Neutrophil (primary cell): Measurements from ENCODE around the gene XXYLT1.

Experiments
- H3K27ac ChIP-seq: fragments of 200-600 bp; sonication (generic); 2 replicates; pipeline ENCODE4 v1.5.1; 2016; ENCODE audit warnings: mild to moderate bottlenecking, moderate library complexity
- H3K27me3 ChIP-seq: fragments of 200-600 bp; sonication (generic); 2 replicates; pipeline ENCODE4 v1.6.0; 2016; ENCODE audit warnings: mild to moderate bottlenecking
- H3K36me3 ChIP-seq: fragments of 200-600 bp; sonication (generic); 2 replicates; pipeline ENCODE4 v1.5.1; 2017
- H3K4me1 ChIP-seq, 2 experiments: fragments of 200-600 bp in 1 of 2; sonication (generic) in 1 of 2; 1 replicate in 1 of 2; 2 replicates in 1 of 2; pipeline versions ENCODE4 v1.5.1 to v1.6.1; 2013 to 2016; ENCODE audit warnings: low read depth in 1 of 2, low read length in 1 of 2, mild to moderate bottlenecking in 1 of 2, moderate library complexity in 1 of 2; ENCODE audit not compliant: control insufficient read depth in 1 of 2, insufficient read depth in 1 of 2
- H3K4me3 ChIP-seq, 2 experiments: fragments of 200-600 bp in 1 of 2; sonication (generic) in 1 of 2; 1 replicate in 1 of 2; 2 replicates in 1 of 2; pipeline ENCODE4 v1.5.1; 2013 to 2016; ENCODE audit warnings: low read depth in 1 of 2, low read length in 1 of 2, mild to moderate bottlenecking in 1 of 2, moderate library complexity in 1 of 2
- H3K9me3 ChIP-seq: fragments of 200-600 bp; sonication (generic); 2 replicates; pipeline ENCODE4 v1.5.1; 2016
- TF ChIP-seq, protein P1 (sequence below): fragments of 200-600 bp; sonication (generic); IDR thresholded peaks from 2 replicates; pipeline ENCODE4 v1.5.1; 2016; ENCODE audit warnings: antibody characterized with exemption

The XXYLT1 gene

DNA sequence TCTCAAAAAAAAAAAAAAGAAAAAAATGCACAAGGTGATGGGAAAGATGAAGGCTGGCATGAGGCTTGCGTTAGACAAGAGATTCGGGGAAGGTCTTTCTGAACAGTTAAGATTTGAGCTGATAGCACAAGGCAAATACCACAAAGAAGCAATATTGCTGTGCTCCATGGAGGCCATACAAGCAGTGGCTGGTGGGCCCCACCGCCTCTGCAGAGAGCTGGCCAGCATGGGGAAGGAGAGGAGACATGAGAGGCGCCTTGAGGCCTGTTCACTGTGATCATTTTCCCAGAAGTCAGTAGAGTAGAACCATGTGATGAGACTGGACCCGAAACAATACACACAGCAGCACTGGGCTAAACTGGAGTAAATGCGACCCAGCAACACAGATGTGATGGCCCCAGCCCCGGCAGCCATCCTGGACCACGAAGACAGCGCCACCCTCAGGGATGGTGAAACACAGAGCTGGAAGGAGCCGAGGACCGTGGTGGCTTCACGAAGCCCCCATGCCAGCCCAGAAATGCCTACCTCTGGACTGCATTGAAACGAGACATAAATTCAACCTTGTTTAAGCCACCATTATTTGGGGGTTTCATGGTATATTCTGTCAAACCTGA is 5.5 kb downstream of the XXYLT1 start:
- no peaks in the 10 kb centered on the region for H3K36me3 ChIP-seq
- no peak overlapping the region for H3K27ac ChIP-seq
- H3K9me3 ChIP-seq = no peaks in the 10 kb centered on the region
- H3K27me3 ChIP-seq = no peaks in the 10 kb centered on the region
- peaks cover 58 to 59% of the 10 kb centered on the region in 2 experiments for H3K4me1 ChIP-seq
- H3K4me3 ChIP-seq = no peak overlapping the region
- TF ChIP-seq, protein P1, sequence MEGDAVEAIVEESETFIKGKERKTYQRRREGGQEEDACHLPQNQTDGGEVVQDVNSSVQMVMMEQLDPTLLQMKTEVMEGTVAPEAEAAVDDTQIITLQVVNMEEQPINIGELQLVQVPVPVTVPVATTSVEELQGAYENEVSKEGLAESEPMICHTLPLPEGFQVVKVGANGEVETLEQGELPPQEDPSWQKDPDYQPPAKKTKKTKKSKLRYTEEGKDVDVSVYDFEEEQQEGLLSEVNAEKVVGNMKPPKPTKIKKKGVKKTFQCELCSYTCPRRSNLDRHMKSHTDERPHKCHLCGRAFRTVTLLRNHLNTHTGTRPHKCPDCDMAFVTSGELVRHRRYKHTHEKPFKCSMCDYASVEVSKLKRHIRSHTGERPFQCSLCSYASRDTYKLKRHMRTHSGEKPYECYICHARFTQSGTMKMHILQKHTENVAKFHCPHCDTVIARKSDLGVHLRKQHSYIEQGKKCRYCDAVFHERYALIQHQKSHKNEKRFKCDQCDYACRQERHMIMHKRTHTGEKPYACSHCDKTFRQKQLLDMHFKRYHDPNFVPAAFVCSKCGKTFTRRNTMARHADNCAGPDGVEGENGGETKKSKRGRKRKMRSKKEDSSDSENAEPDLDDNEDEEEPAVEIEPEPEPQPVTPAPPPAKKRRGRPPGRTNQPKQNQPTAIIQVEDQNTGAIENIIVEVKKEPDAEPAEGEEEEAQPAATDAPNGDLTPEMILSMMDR = no peak

DNA sequence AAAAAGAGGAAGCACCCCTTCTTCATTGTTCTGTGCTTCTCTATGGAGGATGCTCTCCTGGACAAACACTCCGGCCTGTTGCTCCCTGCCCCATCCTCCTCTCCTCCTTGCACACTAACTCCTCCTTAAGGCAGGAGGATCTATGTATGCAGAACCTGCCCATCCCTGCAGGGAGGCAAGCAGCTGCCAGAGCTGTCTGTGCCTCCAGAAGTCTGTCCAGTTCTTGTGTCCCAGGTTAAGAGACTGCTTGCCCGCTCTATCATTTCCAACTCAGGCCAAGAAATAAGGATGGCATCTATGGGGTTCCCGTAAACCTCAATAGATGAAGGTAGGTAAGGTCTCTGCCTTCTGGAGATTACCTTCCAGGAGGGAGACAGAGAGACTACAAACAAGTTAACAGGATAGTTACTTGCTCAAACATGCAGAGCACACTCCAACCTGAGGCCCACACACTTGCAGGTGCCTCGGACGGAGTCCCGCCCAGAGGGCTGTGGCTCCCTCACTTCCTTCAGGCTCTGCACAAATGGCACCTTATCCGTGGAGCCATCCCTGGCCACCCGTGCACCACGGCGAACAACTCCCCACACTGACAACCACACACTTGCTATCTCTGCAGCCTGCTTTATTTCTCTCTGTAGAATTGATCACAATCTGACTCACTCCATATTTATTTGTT is 6.9 kb downstream of the XXYLT1 start:
- H3K27ac ChIP-seq = peak overlapping the region; percentile 75
- no peaks in the 10 kb centered on the region for H3K9me3 ChIP-seq
- H3K36me3 ChIP-seq = no peaks in the 10 kb centered on the region
- TF ChIP-seq, protein P1 = no peak
- no peaks in the 10 kb centered on the region for H3K27me3 ChIP-seq
- peak overlapping the region in 1 of 2 experiments; percentile 41 for H3K4me3 ChIP-seq
- peaks cover 53 to 55% of the 10 kb centered on the region in 2 experiments for H3K4me1 ChIP-seq

DNA sequence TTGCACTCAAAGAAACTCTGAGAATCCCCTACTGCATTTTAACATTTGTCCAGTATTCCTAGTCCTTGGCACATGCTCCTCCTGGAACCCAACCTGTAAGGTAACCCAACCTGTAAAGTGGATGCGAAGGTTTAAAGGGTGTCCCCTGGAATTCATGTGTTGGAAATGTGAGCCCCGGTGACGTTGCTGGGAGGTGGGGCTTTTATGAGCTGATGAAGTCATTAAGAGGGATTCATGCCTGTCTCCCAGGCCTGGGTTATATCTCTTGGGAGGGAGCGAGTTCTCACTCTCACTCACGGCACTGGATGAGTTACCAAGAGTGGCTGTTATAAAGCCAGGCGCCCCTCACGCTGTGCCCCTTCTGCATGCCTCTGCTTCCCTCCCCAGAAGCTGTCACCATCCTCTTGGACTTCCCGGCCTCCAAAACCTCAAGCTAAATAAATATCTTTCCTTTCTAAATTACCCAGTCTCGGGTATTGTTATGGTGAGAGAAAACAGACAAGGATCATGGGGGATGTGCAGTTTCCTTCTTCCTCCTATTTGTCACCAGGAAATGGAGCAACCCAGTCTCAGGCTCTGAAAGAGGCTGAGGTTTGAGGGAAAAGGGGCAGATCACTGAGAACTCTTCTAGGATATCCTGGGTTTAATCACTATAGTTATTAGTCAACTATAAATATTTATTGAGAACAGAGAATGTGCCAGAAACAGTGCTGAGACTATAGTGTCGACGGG is 7.6 kb downstream of the XXYLT1 start:
- Histone ChIP-seq H3K36me3 (no peaks in the 10 kb centered on the region), H3K27me3 (no peaks in the 10 kb centered on the region), H3K27ac (peak overlapping the region; percentile 75), H3K4me3 (peak overlapping the region; percentile 28 to 41), H3K4me1 (peaks cover 59 to 61% of the 10 kb centered on the region in 2 experiments), H3K9me3 (no peaks in the 10 kb centered on the region)
- TF ChIP-seq, protein P1 = no peak

DNA sequence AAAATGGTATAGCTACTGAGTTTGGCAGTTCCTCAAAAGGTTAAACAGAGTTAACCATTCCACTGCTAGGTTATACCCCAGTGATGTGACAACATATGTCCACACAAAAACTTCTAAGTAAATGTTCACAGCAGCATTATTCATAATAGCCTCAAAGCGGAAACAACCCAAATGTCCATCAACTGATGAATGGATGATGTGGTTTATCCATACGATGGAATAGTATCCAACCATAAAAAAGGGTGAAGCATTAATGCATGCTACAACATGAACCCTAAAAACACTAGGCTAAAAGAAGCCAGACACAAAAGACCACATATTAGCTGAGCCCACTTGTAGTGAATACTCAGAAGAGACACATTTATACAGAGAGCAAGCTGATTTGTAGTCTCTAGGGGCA is 9.0 kb downstream of the XXYLT1 start:
- Histone ChIP-seq H3K4me3 (no peak overlapping the region), H3K4me1 (peaks cover 66 to 67% of the 10 kb centered on the region in 2 experiments), H3K9me3 (no peaks in the 10 kb centered on the region), H3K36me3 (no peaks in the 10 kb centered on the region), H3K27me3 (no peaks in the 10 kb centered on the region), H3K27ac (peak overlapping the region; percentile 97)
- TF ChIP-seq, protein P1 = no peak

DNA sequence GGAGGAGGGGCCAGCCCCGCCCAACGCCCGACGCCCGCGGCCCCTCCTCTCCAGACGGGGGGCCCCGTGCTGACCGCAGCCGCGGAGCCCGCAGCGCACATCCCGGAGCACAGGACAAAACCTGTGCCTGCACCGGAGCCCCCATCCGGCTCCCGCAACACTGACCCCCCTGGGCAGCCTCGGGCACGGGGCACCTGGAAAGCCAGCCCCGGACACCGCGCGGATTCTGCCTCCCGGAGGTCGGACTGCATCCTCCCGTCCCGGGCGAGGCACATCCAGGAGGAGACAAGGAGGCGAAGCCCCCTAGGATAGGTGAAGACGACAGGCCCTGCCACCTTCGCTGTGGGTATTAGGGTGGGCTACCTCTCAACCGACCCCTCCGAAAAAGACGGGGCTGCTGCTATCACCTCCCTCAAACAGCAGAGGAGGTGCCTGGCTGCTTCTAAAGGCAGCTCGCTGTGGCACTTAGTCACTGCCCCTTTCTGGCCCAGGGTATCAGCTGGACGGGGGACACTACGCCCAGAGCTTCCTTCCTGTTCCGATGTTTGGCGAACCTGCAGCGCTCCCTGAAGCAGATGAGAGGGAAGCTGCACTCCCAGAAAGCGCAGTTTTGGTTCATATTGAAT is 10.6 kb downstream of the XXYLT1 start:
- Histone ChIP-seq H3K36me3 (no peaks in the 10 kb centered on the region), H3K27ac (peak overlapping the region; percentile 97), H3K4me1 (peaks cover 66 to 67% of the 10 kb centered on the region in 2 experiments), H3K9me3 (no peaks in the 10 kb centered on the region), H3K27me3 (no peaks in the 10 kb centered on the region), H3K4me3 (peak overlapping the region; percentile 88 to 96)
- TF ChIP-seq, protein P1 = no peak
